T-helper 9 cell (primary cell): ENCODE results near the gene MMP24OS.

ENCODE experiments used
- DNase-seq: peaks from one replicate; pipeline ENCODE4 v3.0.0-alpha.2; 2020

Gene MMP24OS

DNA sequence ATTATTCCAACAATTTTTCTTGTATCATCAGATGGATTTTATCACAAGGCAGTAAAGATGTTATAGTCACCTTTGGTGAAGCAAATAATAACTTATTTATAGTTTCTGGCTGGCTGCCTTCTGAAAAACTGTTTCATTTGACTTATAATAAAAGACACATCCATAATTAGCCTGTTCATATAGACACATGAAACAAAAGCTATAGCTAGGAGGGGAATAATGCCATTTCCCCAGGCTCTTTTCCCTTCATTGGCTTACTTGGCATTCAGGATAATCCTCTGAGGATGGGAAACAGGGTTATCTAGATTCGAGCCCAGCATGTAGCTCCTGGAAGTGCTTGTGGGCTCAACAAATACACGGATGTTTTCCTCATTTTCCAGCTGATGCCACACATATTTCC, 33.9 kb downstream of the MMP24OS start:
- no peak for DNase-seq

DNA sequence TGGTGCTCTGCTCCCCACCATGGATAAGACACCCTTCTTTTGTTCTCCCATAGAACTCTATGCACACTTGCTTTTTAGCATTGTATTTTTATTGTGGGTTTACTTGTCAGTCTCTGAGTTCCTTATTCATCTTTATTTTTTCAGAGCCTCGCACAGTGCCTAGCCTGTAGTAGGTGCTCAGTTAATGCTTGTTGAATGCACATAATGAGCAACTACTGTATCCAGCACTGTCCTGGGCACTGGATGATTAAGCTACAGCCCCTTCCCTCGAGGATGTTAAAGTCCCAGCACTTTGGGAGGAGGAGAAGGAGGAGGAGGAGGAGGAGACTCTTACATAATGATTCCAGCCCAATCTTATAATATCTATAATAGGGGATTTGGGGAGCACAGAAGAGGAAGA, 34.6 kb downstream of the MMP24OS start:
- DNase-seq, result no peak

DNA sequence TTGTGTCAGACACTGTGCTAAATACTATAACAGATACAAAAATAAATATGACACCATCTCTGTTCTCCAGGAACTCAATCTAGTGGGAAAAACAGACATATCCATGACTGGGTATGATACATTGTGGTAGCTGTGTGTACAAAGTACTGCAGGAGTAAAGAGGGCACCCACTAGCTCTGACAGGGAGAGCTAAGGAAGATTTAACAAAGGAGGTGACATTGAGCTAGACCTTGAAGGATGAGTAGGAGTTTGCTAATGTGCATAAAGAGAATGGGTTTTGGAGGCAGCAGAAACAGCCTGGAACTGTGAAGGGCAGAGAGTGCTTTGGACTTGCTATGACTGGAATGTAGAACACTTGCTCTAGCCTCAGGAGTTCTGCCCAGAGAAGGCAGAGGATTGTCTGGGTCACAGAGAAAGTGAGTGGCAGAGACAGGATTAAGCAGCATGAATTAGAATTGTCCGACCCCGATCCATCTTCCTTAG, 37.1 kb downstream of the MMP24OS start:
- DNase-seq, result no peak

DNA sequence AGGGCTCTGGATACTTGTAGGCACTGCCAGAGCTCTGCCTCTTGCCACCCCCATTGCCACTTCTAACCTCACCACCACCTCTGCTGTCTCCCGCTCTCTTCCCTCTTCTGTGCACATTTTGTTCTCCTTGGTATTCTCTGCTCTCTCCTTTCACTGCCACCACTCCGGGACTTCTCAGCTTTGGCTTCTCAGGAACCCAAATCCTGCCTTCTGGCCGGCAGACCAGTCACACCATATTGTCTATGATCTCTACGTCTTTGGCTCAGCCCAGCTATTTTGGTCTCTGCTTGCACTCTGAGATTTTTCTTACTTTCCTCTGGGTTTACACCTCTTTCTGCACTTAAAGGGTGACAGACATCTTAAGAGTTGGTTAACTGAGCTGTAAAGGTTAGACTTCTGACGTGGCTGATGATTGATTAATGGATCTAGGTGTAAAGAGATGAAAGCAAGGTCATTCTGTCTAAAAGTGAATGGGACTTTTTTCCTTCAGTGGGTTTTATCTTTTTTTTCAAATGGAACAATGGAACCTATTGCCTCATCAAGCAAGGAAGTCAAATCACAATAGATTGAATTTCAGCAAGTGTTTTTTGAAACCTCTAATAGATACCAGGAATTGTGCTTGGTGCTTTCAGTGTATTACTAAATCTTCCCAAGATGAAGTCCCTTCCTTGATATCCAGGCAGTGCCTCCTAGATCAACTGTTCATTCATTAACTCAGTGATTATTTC, 37.7 kb downstream of the MMP24OS start:
- DNase-seq, result no peak

DNA sequence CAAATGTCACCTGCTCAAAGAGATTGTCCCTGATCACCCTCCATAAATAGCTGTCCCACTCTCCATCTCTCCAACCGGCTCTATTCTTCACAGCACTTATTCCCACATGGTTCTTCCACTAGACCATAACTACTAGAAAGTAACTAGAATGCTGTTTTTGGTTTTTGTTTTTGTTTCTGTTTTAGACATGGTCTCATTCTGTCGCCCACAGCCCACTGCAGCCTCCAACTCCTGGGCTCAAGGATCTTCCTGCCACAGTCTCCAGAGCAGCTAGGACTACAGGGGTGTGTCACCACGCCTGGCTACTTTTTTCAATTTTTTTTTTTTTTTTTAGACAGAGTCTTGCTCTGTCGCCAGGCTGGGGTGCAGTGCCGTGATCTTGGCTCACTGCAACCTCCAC, 39.2 kb downstream of the MMP24OS start:
- no peak for DNase-seq

DNA sequence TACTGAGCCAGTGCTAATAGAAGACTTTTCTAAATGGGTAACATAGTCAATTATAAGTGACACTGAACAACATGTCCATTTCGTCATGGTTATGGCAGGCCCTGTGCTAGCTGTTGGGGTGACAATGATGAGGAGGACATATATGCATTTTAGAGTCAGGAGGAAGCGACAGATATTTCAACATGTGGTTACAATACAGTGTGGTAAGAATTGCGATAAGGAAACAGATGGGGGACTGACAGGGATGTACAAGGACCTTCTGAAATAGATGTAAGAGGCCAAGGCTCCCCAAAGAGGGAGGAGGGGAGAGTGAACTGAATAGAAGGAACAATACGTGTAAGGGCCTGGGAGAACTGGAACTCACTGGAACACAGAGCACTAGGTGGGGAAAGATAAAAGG, 39.8 kb downstream of the MMP24OS start:
- no peak for DNase-seq

DNA sequence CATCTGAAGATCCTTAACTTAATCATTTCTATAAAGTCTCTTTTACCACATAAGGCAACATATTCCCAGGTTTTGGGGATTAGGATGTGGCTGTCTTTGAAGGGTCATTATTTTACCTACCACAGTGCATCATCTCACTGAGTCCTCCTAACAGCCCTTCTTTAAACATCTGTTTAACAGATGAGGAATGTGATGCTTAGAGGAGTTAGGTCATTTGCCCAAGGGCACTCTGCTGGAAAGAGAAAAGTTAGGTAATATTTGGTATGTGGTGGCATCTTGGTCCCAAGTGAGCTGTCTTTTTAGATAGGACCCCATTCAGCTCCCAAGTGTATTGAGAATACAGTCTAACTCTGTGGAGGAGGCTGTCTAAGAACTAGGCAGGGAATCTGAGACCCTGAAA, 40.4 kb downstream of the MMP24OS start:
- DNase-seq, result no peak

DNA sequence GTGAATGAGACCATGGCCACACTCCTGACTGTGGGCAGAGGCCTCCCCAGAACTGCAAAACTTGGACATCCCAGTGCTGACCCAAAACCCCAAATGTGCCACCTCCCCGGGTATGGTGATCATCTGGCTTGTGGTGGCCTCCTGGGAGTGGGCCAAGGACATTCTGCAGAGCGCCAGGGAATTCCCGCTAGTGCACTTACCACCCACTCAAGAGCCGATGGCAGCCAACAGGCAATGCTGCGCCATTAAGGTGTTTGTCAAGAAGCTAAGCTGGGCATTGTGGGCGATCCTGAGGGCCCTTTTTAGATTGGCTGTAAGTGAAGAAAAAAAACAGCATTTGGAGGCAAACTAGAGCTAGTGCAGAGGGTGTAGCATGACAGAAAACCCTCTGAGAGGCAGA, 42.0 kb downstream of the MMP24OS start:
- DNase-seq, result no peak

DNA sequence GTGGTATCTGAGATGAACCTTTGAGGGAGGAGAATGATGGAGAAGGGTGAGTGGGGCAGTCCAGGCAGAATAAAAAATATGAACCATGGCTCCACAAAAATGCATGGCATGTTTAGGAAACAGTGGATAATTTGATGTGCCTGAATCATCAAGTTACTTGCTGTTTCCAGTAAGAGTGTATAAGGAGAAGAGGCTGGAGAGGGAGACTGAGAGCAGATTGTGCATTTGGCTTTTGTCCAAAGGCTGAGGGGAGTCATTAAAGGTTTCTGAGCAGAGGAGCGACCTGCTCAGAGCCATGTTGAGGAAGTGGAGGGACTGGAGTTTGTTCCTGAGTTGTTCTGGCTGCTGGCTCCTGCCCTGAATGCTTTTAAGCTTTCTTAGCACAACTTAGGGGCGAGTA, 45.3 kb downstream of the MMP24OS start:
- no peak for DNase-seq

DNA sequence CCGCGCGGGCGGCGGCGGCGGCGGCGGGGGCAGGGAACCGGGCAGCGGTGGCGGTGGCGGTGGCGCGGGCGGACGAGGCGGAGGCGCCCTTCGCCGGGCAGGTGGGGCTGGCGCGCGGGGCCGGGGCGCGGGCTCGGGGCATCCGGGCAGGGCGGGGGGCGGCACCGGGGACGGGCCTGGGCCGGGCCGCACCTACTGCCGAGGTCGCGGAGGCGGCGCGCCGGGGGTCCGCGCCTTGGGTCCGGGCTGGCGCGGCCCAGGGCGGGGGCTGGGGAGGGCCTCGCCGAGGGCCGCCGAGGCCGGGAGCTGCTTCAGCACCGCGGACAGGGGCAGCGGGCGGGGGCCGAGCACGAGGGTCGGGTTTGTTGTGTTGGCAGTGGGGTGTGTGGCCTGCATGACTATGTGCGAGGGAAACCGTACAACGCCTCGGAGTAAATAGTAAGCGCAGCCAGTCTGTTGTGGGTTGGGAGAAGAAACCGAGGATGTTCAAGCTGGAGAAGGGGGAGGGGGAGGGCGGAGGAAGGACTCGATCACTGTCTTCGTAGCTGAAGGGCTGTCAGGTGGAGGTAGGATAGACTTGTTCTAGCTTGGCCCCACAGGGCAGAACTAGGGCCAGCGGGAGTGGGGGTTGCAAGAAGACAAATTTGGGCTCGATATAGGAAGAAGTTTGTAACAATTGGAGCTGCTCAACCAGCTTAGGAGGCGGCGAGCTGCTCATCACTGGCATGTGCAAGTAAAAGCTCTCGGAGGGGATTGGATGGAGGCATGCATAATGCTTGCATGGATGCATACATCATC, 50.8 kb downstream of the MMP24OS start:
- DNase-seq, result peak; percentile 25
